NT2/D1 (cell line): ENCODE results near the gene DYDC1.

Source experiments
- DNase-seq: peaks from one replicate; pipeline ENCODE4 v3.0.0-alpha.2; 2011; ENCODE audit warnings: low read depth, low spot score
- H3K27me3 ChIP-seq: 2 replicates; pipeline ENCODE4 v1.6.0; 2011; ENCODE audit warnings: mild to moderate bottlenecking; ENCODE audit not compliant: insufficient read length, insufficient read depth
- H3K36me3 ChIP-seq: 2 replicates; pipeline ENCODE4 v1.6.1; 2011; ENCODE audit warnings: mild to moderate bottlenecking, low read length, mixed read lengths; ENCODE audit not compliant: insufficient read depth, insufficient read length
- H3K4me1 ChIP-seq: 2 replicates; pipeline ENCODE4 v1.5.1; 2011; ENCODE audit not compliant: insufficient read depth, insufficient read length
- H3K4me3 ChIP-seq: 2 replicates; pipeline ENCODE4 v1.5.1; 2011; ENCODE audit warnings: low read depth; ENCODE audit not compliant: insufficient read length
- H3K9ac ChIP-seq: 2 replicates; pipeline ENCODE4 v1.6.0; 2011; ENCODE audit warnings: low read depth; ENCODE audit not compliant: insufficient read length
- H3K9me3 ChIP-seq: 2 replicates; pipeline ENCODE4 v1.5.1; 2011; ENCODE audit warnings: mild to moderate bottlenecking, low read length; ENCODE audit not compliant: insufficient read depth
- SUZ12 ChIP-seq: IDR thresholded peaks from 2 replicates; pipeline ENCODE4 v1.6.1; 2011; ENCODE audit not compliant: insufficient read length, insufficient read depth; ENCODE audit errors: extremely low read depth
- YY1 ChIP-seq: IDR thresholded peaks from 2 replicates; pipeline ENCODE4 v1.6.1; 2011; ENCODE audit not compliant: insufficient read length, insufficient read depth
- ZNF274 ChIP-seq: IDR thresholded peaks from 2 replicates; pipeline ENCODE4 v1.6.1; 2011; ENCODE audit warnings: mild to moderate bottlenecking, low read depth, low read length

Gene DYDC1

GRCh38 chr10:80392250-80392649 lies 35.7 kb upstream of the DYDC1 start:
- H3K9ac ChIP-seq, result no peak overlapping the region
- TF ChIP-seq SUZ12 (no peak), ZNF274 (no peak), YY1 (no peak)
- H3K36me3 ChIP-seq, result no peaks in the 10 kb centered on the region
- H3K4me3 ChIP-seq, result no peak overlapping the region
- H3K27me3 ChIP-seq, result peaks cover 3% of the 10 kb centered on the region
- no peaks in the 10 kb centered on the region for H3K9me3 ChIP-seq
- no peaks in the 10 kb centered on the region for H3K4me1 ChIP-seq
- DNase-seq, result no peak

- Histone ChIP-seq H3K4me3 (no peak overlapping the region), H3K36me3 (no peaks in the 10 kb centered on the region), H3K9me3 (no peaks in the 10 kb centered on the region), H3K4me1 (no peaks in the 10 kb centered on the region), H3K27me3 (peaks cover 3% of the 10 kb centered on the region), H3K9ac (no peak overlapping the region)
- TF ChIP-seq YY1 (no peak), SUZ12 (no peak), ZNF274 (no peak)
- no peak for DNase-seq
Observed at GRCh38 chr10:80390740-80391139, 34.2 kb upstream of the DYDC1 start.

- H3K4me1 ChIP-seq, result no peaks in the 10 kb centered on the region
- no peak overlapping the region for H3K4me3 ChIP-seq
- H3K36me3 ChIP-seq, result no peaks in the 10 kb centered on the region
- TF ChIP-seq SUZ12 (no peak), YY1 (no peak), ZNF274 (no peak)
- H3K9me3 ChIP-seq, result no peaks in the 10 kb centered on the region
- peak; percentile 30 for DNase-seq
- no peak overlapping the region for H3K9ac ChIP-seq
- no peaks in the 10 kb centered on the region for H3K27me3 ChIP-seq
Observed at GRCh38 chr10:80382989-80383388, 26.4 kb upstream of the DYDC1 start.

GRCh38 chr10:80380185-80380584 lies 23.6 kb upstream of the DYDC1 start:
- Histone ChIP-seq H3K36me3 (no peaks in the 10 kb centered on the region), H3K27me3 (no peaks in the 10 kb centered on the region), H3K4me3 (no peak overlapping the region), H3K9ac (no peak overlapping the region), H3K9me3 (no peaks in the 10 kb centered on the region), H3K4me1 (no peaks in the 10 kb centered on the region)
- no peak for DNase-seq
- no peak for TF ChIP-seq YY1
- TF ChIP-seq SUZ12, result no peak
- no peak for TF ChIP-seq ZNF274

GRCh38 chr10:80379701-80380100 lies 23.1 kb upstream of the DYDC1 start:
- no peaks in the 10 kb centered on the region for H3K36me3 ChIP-seq
- H3K4me1 ChIP-seq, result no peaks in the 10 kb centered on the region
- DNase-seq, result no peak
- H3K9ac ChIP-seq, result no peak overlapping the region
- H3K4me3 ChIP-seq, result no peak overlapping the region
- H3K9me3 ChIP-seq, result no peaks in the 10 kb centered on the region
- TF ChIP-seq YY1, result no peak
- TF ChIP-seq ZNF274, result no peak
- TF ChIP-seq SUZ12, result no peak
- H3K27me3 ChIP-seq, result no peaks in the 10 kb centered on the region

GRCh38 chr10:80373502-80373901 lies 16.9 kb upstream of the DYDC1 start:
- H3K36me3 ChIP-seq, result no peaks in the 10 kb centered on the region
- DNase-seq, result no peak
- no peak for TF ChIP-seq YY1
- no peak for TF ChIP-seq SUZ12
- TF ChIP-seq ZNF274, result no peak
- peaks cover 2% of the 10 kb centered on the region for H3K4me1 ChIP-seq
- no peak overlapping the region for H3K4me3 ChIP-seq
- peaks cover 5% of the 10 kb centered on the region; the same call in 1 of the 2 replicates for H3K9me3 ChIP-seq
- H3K9ac ChIP-seq, result no peak overlapping the region
- no peaks in the 10 kb centered on the region for H3K27me3 ChIP-seq

GRCh38 chr10:80372675-80373074 lies 16.1 kb upstream of the DYDC1 start:
- Histone ChIP-seq H3K4me1 (peaks cover 2% of the 10 kb centered on the region), H3K4me3 (no peak overlapping the region), H3K9me3 (peaks cover 13% of the 10 kb centered on the region; the same call in 1 of the 2 replicates), H3K9ac (no peak overlapping the region), H3K27me3 (no peaks in the 10 kb centered on the region), H3K36me3 (no peaks in the 10 kb centered on the region)
- no peak for DNase-seq
- TF ChIP-seq SUZ12, result no peak
- no peak for TF ChIP-seq ZNF274
- no peak for TF ChIP-seq YY1

GRCh38 chr10:80371467-80371866 lies 14.9 kb upstream of the DYDC1 start:
- Histone ChIP-seq H3K27me3 (no peaks in the 10 kb centered on the region), H3K9me3 (peaks cover 25% of the 10 kb centered on the region), H3K4me1 (peaks cover 2% of the 10 kb centered on the region), H3K9ac (no peak overlapping the region), H3K4me3 (no peak overlapping the region), H3K36me3 (no peaks in the 10 kb centered on the region)
- no peak for TF ChIP-seq ZNF274
- TF ChIP-seq YY1, result no peak
- TF ChIP-seq SUZ12, result no peak
- no peak for DNase-seq
